PC-3 (cell line): ENCODE results near the gene TMEM200C. TPM values are rescaled to one million over a fixed set of nuclear protein-coding genes. Genes with fewer than 3 reads are reported as not detected.

Experiments
- ATAC-seq: fragments of 200-7000 bp; cut with Tn5 transposase; 2 replicates; pipeline ENCODE4 v1.9.1; 2020; ENCODE audit warnings: mild to moderate bottlenecking, moderate library complexity
- BruUV-seq: library from RNA; stranded (reverse); fragments of 400-500 nt; replicated peaks from 2 replicates; lab custom pipeline; 2021; lab: Mats Ljungman, UMichigan
- CTCF ChIA-PET: fragments of 300-600 bp; sonication (Branson Sonifier 250); formaldehyde crosslinking; loops from one replicate; lab custom pipeline; 2022; ENCODE audit warnings: antibody characterized with exemption; lab: Charles Lee
- POLR2A ChIA-PET: fragments of 300-600 bp; sonication (Branson Sonifier 250); formaldehyde crosslinking; loops from one replicate; lab custom pipeline; 2022; ENCODE audit warnings: antibody characterized with exemption; ENCODE audit not compliant: unreplicated experiment; lab: Charles Lee
- DNase-seq: peaks from one replicate; pipeline ENCODE4 v3.0.0-alpha.2; 2015
- H2AFZ ChIP-seq: fragments of 300-600 bp; sonication (generic); 2 replicates; pipeline ENCODE4 v1.6.0; 2016; ENCODE audit warnings: antibody characterized with exemption, low read length
- H3F3A ChIP-seq: fragments of 300-600 bp; sonication (generic); one replicate; pipeline ENCODE4 v1.6.0; 2017; ENCODE audit warnings: antibody characterized with exemption, low read length, control low read depth, mild to moderate bottlenecking; ENCODE audit not compliant: unreplicated experiment
- H3K27ac ChIP-seq: fragments of 300-600 bp; sonication (generic); 2 replicates; pipeline ENCODE4 v1.5.1; 2016; ENCODE audit warnings: mild to moderate bottlenecking, low read length
- H3K27me3 ChIP-seq: fragments of 300-600 bp; sonication (generic); 2 replicates; pipeline ENCODE4 v1.6.1; 2016; ENCODE audit warnings: low read length, mixed read lengths
- H3K36me3 ChIP-seq: fragments of 300-600 bp; sonication (generic); 2 replicates; pipeline ENCODE4 v1.6.1; 2016; ENCODE audit warnings: low read depth, mixed run types, low read length, mixed read lengths
- H3K4me1 ChIP-seq: fragments of 300-600 bp; sonication (generic); 2 replicates; pipeline ENCODE4 v1.5.1; 2016; ENCODE audit warnings: low read length; ENCODE audit not compliant: insufficient read depth
- H3K4me2 ChIP-seq: fragments of 300-600 bp; sonication (generic); 2 replicates; pipeline ENCODE4 v1.6.0; 2016; ENCODE audit warnings: low read length
- H3K4me3 ChIP-seq: fragments of 300-600 bp; sonication (generic); 2 replicates; pipeline ENCODE4 v1.5.1; 2016; ENCODE audit warnings: mild to moderate bottlenecking, low read length, mixed read lengths
- H3K79me2 ChIP-seq: fragments of 300-600 bp; sonication (generic); 2 replicates; pipeline ENCODE4 v1.6.1; 2017; ENCODE audit warnings: low read length, mixed read lengths
- H3K9ac ChIP-seq: fragments of 300-600 bp; sonication (generic); 2 replicates; pipeline ENCODE4 v1.6.0; 2016; ENCODE audit warnings: mild to moderate bottlenecking, low read length
- H3K9me2 ChIP-seq: fragments of 300-600 bp; sonication (generic); replicated peaks from 2 replicates; pipeline ENCODE4 v1.6.1; 2016; ENCODE audit warnings: mixed run types, low read length, mixed read lengths
- H3K9me3 ChIP-seq: fragments of 300-600 bp; sonication (generic); 2 replicates; pipeline ENCODE4 v1.6.1; 2016; ENCODE audit warnings: low read length, mixed read lengths
- H4K20me1 ChIP-seq: fragments of 300-600 bp; sonication (generic); 2 replicates; pipeline ENCODE4 v1.6.1; 2016; ENCODE audit warnings: low read length, mixed read lengths
- EZH2 ChIP-seq: fragments of 300-600 bp; sonication (generic); IDR thresholded peaks from one replicate; pipeline ENCODE4 v1.6.1; 2017; ENCODE audit warnings: antibody characterized with exemption, mild to moderate bottlenecking, low read length; ENCODE audit not compliant: unreplicated experiment
- EZH2phosphoT487 ChIP-seq: fragments of 300-600 bp; sonication (generic); IDR thresholded peaks from 2 replicates; pipeline ENCODE4 v1.6.1; 2018; ENCODE audit warnings: mild to moderate bottlenecking, antibody characterized with exemption, low read length, borderline replicate concordance
- intact Hi-C: fragments of 100-400 bp; cut with micrococcal nuclease; formaldehyde crosslinking; loops from 2 replicates; pipeline ENCODE4 v1.9.0; 2023
- total RNA-seq: library from RNA; depleted of rRNA; stranded (reverse); fragments of >200 nt; gene quantifications from 2 replicates; pipeline ENCODE4 v1.2.3, GENCODE V29; 2014
- TF ChIP-seq, protein P1 (sequence below): fragments of 300-600 bp; sonication (generic); conservative IDR thresholded peaks from 2 replicates; pipeline ENCODE4 v1.5.1; 2017; ENCODE audit warnings: antibody characterized with exemption, low read depth, mild to moderate bottlenecking, low read length

TMEM200C gene
- total RNA-seq, 1 experiment from 2014 or later = 6.5 TPM

DNA sequence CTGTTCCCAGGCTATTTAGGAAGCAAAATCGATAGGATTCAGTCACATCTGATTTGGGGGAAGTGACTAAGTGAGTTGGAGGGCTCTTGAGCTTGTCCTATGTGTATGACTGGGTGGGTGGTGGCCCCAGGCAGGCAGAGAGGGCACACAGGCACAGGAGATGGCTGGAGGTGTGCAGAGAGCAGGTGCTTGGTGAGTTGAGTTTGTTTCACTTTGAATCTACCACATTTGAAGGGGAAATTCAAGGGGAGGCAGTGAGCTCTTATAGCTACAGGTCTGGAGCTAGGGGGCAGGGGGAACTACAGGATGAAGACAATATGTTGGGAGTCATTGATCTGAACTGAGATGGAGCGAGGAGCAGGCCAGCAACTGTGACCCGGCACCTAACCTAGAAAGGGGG lies 42.5 kb upstream of the TMEM200C start:
- Histone ChIP-seq H3K4me3 (no peak overlapping the region), H3K9ac (no peak overlapping the region), H3K4me1 (no peaks in the 10 kb centered on the region), H3K27me3 (0 out of 2 replicates have a peak, but pooled peaks cover 8% of the 10 kb centered on the region), H2AFZ (no peak overlapping the region), H3K27ac (no peak overlapping the region), H3K9me2 (no peaks in the 10 kb centered on the region), H3K4me2 (no peak overlapping the region), H3K9me3 (no peaks in the 10 kb centered on the region), H4K20me1 (no peaks in the 10 kb centered on the region), H3F3A (no peaks in the 10 kb centered on the region), H3K36me3 (no peaks in the 10 kb centered on the region), H3K79me2 (no peaks in the 10 kb centered on the region)
- TF ChIP-seq EZH2 = no peak
- no peak for TF ChIP-seq EZH2phosphoT487
- TF ChIP-seq, protein P1, sequence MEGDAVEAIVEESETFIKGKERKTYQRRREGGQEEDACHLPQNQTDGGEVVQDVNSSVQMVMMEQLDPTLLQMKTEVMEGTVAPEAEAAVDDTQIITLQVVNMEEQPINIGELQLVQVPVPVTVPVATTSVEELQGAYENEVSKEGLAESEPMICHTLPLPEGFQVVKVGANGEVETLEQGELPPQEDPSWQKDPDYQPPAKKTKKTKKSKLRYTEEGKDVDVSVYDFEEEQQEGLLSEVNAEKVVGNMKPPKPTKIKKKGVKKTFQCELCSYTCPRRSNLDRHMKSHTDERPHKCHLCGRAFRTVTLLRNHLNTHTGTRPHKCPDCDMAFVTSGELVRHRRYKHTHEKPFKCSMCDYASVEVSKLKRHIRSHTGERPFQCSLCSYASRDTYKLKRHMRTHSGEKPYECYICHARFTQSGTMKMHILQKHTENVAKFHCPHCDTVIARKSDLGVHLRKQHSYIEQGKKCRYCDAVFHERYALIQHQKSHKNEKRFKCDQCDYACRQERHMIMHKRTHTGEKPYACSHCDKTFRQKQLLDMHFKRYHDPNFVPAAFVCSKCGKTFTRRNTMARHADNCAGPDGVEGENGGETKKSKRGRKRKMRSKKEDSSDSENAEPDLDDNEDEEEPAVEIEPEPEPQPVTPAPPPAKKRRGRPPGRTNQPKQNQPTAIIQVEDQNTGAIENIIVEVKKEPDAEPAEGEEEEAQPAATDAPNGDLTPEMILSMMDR = no peak
- ChIA-PET POLR2A (no interaction called here), CTCF (no interaction called here)
- ATAC-seq (no peak), DNase-seq (no peak)
- intact Hi-C loops = no loop called here
- BruUV-seq = no TSS peak

DNA sequence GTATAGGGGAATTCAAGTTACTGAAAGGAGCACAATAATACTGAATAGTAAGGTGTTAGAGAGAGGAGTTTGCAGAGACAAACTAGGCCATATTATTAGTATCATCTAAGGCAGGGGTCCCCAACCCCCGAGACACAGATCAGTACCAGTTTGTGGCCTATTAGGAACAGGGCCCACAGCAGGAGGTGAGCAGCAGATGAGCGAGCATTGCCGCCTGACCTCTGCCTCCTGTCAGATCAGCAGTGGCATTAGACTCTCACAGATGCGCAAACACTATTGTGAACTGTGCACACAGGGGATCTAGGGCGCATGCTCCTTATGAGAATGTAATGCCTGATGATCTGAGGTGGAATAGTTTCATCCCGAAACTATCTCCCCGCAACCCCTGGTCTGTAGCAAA lies 41.8 kb upstream of the TMEM200C start:
- Histone ChIP-seq H3K9me2 (no peaks in the 10 kb centered on the region), H3K36me3 (no peaks in the 10 kb centered on the region), H3K4me1 (no peaks in the 10 kb centered on the region), H2AFZ (no peak overlapping the region), H3K4me2 (no peak overlapping the region), H3K27ac (no peak overlapping the region), H3F3A (no peaks in the 10 kb centered on the region), H3K4me3 (no peak overlapping the region), H3K9me3 (no peaks in the 10 kb centered on the region), H3K9ac (no peak overlapping the region), H4K20me1 (no peaks in the 10 kb centered on the region), H3K79me2 (no peaks in the 10 kb centered on the region), H3K27me3 (0 out of 2 replicates have a peak, but pooled peaks cover 8% of the 10 kb centered on the region)
- TF ChIP-seq EZH2 = no peak
- TF ChIP-seq, protein P1 = no peak
- TF ChIP-seq EZH2phosphoT487 = no peak
- CTCF ChIA-PET = no interaction called here
- ATAC-seq (no peak), DNase-seq (no peak)
- no TSS peak for BruUV-seq
- intact Hi-C loops = no loop called here
- POLR2A ChIA-PET = no interaction called here

DNA sequence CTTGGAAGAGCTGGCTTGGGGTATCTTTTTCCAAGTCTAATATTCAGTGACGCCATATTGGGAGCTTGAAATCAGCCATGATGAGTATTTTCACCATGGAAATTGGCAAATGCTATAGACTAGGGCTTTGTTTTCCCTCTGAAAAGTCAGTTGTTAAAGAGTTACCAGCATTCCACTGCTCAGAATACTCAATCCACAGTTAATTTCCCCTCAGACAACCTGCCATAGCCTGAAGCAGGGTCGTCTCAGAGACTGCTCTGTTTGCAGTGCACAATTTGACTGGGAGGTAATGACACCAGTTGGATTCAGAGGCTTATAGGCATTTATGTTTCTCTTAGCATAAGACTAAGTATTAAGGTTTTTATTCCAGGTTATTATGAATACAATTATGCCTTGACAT lies 35.5 kb upstream of the TMEM200C start:
- no peak for TF ChIP-seq EZH2
- no peak for TF ChIP-seq EZH2phosphoT487
- TF ChIP-seq, protein P1 = no peak
- no peak overlapping the region for H3K27ac ChIP-seq
- H3K4me2 ChIP-seq = no peak overlapping the region
- no peaks in the 10 kb centered on the region for H3F3A ChIP-seq
- H3K4me3 ChIP-seq = no peak overlapping the region
- intact Hi-C loops = no loop called here
- H2AFZ ChIP-seq = no peak overlapping the region
- BruUV-seq = no TSS peak
- no peaks in the 10 kb centered on the region for H3K9me3 ChIP-seq
- H3K9ac ChIP-seq = no peak overlapping the region
- H4K20me1 ChIP-seq = no peaks in the 10 kb centered on the region
- CTCF ChIA-PET = no interaction called here
- no peak for ATAC-seq
- H3K9me2 ChIP-seq = no peaks in the 10 kb centered on the region
- POLR2A ChIA-PET = no interaction called here
- H3K27me3 ChIP-seq = 0 out of 2 replicates have a peak, but pooled peaks cover 8% of the 10 kb centered on the region
- H3K79me2 ChIP-seq = no peaks in the 10 kb centered on the region
- DNase-seq = no peak
- H3K36me3 ChIP-seq = no peaks in the 10 kb centered on the region
- no peaks in the 10 kb centered on the region for H3K4me1 ChIP-seq
